HT1080 (cell line): ENCODE results near the gene ACER3. TPM values are rescaled to one million over a fixed set of nuclear protein-coding genes. Genes with fewer than 3 reads are reported as not detected.
"Not testable (repeated sequence)": the region's sequence is repeated elsewhere in the genome, so short reads cannot be mapped to it uniquely, and the experiment has no call there.

Experiments used
- DNase-seq: peaks from one replicate; pipeline ENCODE4 v3.0.0-alpha.2; 2015; ENCODE audit warnings: low read depth
- total RNA-seq: library from RNA; depleted of rRNA; stranded (reverse); fragments of >200 nt; shearing (Covaris generic); gene quantifications from 2 replicates; pipeline ENCODE4 v1.2.3, GENCODE V29; 2014

Gene ACER3
- total RNA-seq, 1 experiment from 2014 or later = 15.0 TPM

DNA sequence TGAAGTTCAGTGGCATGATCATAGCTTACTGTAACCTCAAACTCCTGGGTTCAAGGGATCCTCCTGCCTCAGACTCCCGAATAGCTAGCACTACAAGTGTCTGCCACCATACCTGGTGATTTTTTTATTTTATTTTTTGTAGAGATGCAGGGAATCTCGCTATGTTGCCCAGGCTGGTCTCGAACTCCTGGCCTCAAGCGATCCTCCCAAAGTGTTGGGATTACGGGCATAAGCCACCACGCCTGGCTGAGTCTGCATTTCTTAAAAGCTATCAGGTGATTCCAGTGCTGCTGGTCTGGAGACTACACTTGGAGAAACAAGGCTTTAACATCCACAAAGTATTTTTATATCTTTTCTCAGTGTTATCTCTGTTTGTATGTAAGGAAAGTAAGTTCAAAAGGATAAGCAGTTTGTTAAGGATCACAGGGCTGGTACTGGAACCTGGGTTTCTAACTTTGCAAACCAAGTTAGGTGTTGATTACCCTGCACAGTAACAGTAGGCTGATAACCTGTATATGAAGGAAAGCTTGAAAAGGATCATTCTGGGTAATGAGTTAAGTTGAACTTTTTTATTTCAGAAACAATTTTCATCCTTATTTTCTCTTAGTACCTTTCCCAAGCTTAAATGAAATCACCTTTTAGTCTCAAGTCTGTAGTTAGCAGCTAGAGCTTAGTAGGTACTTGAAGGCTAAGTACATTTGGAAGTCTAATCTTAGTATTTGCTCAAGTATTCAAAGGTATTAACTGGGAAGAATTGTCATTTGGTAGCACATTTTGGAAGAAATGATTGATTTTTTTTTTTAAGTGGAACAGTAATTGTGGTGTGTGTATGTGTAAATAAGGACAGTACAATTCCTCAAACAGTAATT lies 12.5 kb downstream of the ACER3 start:
- no peak for DNase-seq

DNA sequence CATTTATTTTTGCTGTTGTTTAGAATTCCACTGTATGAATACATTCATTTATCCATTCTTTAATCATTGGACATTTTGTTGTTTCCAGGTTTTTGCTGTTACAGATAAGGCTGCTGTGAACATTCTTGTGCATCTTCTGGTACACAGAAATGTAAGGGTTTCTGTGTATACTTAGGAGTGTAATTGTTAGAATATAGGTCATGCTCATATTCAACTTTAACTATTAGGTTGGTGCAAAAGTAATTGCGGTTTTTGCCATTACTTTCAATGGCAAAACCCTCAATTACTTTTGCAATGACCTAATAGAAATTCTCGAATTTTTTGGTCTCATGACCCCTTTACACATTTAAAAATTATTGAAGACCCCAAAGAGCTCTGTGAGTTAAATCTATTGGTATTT lies 17.3 kb downstream of the ACER3 start:
- DNase-seq = no peak

DNA sequence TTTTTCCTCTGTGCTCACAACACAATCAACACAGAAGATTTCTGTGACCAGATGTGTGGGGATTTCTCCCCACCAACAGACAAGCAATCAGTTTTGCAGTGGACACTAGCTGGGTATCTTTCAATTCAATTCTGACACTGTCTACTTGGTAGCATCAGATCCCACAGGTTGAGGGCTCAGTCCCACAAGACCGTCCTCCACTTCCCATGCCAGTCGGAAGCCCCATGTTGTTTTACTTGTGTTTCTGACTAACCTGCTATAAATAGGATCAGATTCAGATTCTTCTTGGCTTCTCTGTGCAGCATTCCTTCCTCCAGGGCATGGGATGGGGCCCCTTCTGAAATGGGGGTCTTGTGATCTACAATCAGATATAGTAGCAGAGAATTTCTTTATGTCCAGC lies 19.6 kb downstream of the ACER3 start:
- DNase-seq = no peak

DNA sequence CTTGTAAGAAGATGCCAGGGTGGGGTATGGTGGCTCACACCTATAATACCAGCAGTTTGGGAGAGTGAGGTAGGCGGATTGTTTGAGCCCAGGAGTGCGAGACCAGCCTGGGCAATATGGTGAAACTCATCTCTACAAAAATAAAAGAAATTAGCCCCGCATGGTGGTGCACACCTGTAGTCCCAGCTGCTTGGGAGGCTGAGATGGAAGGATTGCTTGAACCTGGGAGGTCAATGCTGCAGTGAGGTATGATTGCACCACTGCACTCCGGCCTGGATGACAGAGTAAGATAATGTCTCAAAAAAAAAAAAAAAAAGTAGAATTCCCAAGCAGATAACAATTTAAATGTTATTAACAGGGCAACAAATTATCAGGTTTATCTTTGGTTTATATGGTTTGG lies 20.2 kb downstream of the ACER3 start:
- DNase-seq = no peak

DNA sequence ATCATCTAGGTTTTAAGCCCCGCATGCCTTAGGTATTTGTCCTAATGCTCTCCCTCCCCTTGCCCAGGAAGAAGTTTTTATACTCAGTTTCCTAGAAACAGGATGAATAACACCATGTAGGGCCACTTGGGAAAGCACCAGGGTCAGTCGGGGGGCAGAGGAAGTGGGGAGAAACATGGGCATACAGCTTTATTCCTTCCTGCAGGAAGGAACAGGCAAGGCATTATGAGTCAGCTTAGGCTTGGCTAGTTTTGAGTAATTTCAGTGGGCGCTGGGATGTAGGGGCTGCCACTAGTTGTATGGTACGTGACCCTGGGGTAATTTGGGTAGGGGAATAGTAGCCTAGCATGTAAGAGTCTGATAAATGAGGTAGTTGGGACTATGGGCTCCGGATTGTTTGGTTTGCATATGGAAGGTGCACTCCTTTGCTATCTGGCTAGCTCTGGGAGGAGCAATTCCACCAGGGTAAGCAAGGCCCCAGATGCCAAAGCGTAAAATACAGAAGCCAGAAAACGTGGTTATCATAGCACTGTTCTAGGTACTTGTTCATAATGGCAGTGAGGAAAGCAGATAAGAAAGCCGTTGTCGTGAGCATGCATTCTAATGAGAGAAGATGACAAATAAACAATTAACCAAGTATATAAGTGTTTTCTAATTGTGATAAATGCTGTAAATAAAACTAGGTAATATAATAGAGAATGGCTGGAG lies 24.8 kb downstream of the ACER3 start:
- DNase-seq = peak; percentile 92

DNA sequence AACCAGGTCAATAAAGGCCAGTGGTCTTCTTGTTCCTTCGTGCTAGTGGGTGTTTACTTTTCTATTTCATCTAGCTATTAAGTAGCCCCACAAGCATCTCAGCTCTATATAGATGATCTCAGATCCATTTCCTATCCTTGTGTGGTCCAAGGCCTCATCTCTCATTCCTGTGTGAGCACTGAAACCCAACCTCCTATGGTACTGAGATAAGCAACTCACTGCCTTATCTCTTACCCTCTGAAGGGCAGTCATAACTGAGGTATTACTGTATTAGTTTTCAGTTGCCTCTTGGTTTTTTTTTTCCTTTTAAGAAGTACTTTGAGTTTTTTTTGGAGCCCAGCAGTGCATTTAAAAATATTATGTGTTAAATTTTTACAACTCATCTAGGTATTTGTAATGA lies 28.3 kb downstream of the ACER3 start:
- no peak for DNase-seq

DNA sequence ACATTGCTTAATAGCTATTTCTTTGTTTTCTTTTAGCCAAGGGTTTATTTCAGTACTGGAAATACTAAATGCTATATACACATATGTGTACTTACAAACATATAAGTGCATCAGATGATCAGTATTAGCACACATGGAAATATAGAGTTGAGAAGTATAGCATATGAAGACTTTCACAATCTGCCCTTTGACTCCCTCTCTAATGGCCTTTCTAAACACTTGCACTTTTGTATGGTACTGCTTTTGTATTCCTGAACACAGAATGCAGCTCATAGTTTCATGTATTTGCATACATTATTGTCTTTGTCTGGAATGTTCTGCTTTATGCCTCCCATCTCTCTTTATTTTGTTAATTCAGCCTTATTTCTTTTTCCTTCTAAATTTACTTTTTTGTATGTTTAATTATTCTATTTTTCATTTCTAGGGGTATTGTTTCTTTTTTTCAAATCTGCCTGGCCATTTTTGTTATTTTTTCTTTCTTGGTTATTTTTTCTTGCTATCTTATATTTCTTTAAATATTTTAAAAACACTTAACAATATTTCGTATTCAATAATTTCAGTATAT lies 28.8 kb downstream of the ACER3 start:
- no peak for DNase-seq

DNA sequence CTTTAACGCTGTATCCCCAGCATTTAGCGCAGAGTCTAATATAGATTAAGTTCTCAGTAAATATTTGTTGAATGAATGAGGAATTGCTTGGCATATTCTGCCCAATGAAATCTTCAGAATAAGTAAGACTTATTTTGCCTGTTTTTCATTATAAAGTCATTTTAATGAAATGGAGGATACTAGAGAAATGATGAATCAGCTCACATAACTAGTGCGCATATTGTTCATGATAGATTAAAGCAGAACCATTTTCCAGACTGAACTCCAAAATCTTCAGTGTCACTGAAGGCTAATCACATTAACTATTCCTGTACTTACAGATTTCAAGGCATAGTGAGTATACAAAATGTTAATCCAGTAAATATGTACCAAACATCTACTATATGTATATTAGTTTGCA lies 29.6 kb downstream of the ACER3 start:
- DNase-seq = no peak

DNA sequence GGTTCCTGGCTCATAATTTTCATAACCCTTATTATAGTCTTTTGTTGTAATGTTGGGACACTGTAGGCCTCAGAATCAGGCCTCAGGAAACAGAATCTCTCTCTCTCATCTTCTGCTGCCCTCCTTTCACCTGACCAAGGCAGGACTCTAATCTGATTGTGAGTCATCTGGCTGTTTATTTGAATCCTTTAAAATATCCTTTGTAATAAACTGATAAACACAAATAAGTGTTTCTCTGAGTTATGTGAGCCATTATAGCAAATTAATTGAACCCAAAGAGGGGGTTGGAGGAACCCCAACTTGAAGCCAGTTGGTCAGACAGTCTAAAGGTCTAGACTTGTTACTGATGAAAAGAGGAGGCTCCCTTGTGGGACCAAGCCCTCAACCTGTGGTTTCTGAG lies 30.6 kb downstream of the ACER3 start:
- DNase-seq = no peak

DNA sequence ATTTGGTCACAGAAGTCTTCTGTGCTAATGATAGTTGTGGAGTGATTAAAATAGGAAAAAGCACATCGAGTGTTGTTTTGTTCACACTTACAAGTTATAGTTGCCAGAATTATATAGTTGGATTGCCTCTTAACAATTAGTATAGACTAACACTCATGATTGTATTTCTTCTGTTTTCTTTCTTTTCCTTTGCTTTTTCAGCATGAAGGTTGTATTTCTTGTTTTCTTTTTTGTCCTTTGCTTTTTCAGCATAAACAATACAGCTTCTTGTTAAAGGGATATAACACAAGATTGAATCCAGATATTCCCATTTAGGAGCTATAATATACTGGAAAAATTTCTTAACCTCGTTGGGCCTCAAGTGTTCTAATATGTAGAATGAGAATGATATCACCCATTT lies 31.1 kb downstream of the ACER3 start:
- DNase-seq = no peak

DNA sequence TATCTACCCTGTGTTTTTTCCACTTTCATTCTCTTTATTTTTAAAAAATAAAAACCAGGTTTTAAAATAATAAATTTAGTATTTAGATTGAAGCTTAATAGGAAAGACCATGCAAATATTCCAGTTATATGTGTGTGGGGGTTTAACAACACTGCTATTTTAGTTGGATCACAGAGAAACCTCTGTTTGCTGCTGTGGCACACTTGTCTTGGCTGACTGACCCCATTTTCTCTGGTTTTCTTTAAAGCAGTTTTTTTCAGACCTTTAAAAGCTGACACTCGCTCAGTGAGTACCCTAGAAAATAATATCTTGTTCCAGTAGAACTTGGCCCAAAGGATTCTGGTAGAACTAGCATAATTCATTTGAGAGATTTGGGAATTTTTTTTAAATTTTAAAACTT lies 31.6 kb downstream of the ACER3 start:
- no peak for DNase-seq

DNA sequence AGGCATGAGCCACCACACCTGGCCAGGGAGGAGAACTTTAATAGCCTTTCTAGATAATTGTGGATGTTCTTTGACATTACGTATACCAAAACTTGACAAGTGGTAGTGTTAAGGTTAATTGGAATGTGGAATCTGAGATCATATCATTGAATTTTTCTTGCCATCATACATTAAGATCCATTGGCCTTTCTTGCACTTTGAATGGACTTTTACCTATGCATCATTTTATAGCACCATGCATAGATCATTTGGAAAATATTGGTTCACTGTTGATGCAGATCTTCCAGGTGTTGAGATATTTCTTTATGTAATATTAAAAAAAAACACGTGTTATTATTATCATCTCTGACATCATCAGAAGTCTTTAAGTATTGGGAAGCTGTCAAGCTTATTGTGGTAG lies 36.5 kb downstream of the ACER3 start:
- no peak for DNase-seq

DNA sequence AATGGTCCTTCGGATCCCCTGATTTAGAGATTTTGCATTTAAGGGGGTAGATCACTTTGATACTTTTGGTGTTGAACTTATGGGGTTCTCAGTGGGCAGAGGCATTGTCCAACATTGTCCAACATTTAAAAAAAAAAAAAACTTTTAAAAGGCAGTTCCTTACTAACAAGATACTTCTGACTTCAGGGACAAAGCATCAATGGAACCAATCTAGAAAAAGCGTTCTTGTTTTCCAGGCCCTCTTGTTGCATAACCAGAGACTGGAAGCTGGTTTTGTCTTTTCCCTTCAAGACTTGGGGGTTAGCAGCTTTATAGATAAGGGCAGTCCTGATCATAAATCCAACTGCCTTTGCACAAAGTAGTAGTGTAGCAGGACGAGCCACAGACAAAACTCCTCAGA lies 40.4 kb downstream of the ACER3 start:
- no peak for DNase-seq

DNA sequence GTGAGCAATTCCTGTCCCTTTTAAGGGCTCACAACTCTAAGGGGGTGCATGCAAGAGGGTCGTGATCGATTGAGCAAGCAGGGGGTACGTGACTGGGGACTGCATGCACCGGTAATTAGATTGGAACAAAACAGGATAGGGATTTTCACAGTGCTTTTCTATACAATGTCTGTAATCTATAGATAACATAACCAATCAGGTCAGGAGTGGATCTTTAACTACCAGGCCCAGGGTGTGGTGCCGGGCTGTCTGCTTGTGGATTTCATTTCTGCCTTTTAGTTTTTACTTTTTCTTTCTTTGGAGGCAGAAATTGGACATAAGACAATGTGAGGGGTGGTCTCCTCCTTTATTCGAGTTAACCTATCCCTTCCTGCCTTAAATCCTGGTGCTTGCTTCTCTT lies 40.9 kb downstream of the ACER3 start:
- DNase-seq = not testable (repeated sequence)

DNA sequence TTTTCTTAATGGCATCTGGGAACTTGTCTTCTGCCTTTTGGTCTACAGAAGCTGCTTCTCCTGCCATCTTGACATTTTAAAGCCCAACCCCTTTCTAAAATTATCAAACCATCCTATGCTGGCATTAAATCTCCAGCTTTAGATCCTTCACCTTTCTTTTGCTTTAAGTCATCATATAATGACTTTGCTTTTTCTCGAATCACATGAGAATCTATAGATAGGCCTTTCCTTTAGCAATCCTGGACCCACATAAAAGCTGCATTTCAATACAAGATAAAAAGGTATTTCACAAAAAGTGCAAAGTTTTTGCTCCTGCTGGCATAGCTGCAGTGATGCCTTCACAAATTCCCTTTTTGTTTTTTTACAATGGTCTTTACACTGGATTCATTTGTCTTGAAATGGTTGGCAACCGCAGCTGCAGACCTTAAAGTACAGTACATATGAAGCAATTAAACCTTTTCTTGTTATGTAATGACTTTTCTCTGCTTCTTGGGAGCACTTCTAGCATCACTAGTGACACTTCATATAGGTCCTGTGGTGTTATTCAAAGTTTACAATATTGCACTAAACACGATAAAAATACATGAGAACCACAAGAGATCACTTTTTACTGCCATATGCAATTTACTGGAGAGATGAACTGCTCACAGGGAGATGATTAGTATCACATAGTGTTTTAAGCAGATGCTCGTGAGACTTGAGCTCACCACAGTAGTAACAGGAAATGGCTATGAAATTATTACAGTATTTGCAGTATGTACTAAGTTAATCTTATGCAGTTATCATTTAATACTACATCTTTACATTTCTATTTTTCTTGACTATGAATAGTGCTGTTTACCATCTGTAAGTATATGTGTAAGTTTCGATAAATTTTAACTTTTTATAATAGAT lies 41.6 kb downstream of the ACER3 start:
- no peak for DNase-seq

DNA sequence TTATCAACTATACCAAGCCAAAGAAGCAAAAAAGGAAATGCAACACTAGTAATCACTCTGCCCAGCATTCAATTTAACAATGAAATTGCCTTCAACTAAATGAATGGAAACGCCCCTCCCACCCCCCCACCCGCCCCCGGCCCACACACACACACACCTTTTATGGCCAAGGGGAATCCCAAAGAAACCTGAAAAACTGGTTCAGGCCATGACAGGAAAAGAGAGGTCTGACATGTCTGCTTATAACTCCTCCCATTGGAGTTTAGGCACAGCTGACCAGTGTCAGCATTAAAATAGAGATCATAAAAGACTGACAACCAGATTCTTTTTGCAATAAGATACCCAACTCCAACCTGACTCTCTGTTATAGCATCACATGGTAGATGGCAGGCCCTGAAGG lies 42.6 kb downstream of the ACER3 start:
- DNase-seq = no peak

DNA sequence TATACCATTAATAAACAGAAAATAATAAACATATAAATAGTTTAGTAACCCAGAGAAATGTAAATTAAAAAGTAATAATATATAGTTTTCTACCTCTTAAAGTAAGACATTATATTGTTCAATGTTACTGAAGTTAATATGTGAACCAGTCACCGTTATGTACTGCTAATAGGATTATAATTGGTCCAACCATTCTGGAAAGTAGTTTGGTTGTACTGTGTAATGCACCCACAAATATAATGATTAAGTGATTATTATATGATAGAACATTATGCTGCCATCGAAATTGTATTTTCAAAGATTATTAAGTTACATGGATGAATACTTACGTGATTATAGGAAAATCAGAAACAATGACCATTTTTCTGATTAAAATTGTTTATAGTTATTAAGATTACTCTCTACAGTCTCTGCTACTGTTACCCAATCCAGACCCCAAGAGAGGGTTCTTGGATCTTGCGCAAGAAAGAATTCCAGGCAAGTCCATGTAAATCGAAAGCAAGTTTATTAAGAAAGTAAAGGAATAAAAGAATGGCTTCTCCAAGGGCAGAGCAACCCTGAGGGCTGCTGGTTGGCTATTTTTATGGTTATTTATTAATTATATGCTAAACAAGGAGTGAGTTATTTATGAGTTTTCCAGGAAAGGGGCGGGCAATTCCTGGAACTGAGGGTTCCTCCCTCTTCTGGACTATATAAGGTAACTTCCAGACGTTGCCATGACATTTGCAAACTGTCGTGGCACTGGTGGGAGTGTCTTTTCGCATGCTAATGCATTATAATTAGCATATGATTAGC lies 50.1 kb downstream of the ACER3 start:
- DNase-seq = no peak

DNA sequence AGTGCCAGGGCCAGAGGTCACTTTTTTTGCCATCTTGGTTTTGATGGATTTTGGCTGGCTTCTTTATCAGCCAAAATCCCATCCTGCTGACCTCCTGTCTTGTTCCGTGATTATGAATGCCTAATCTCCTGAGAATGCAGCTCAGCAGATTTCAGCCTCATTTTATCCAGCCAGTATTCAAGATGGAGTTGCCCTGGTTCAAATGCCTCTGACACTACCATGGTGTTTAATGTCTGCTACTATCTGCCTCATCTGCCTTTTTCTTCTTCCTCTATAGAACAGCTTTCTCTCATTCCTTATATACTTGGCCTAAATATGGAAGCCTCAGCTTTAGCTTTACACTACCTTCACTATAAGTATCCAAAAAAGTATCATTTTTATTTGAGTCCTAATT lies 50.7 kb downstream of the ACER3 start:
- no peak for DNase-seq

DNA sequence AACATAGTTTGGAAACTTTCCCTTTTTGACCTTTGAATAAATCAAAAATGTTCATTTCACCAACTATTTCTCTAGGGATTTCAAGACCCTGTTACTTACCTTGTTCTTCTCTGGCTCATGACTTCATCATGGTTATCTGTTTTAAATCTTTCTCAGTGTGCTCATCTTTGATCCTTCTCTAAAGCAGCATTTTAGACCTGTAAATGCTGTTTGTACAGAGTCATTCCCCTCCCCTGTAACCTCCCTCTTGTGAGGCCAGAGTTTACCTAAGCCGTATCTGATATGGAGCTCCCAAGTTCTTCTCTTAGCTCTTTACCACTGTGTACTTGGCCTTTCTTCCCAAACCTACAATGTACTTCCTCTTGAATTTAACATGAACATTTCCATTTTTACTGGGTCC lies 56.0 kb downstream of the ACER3 start:
- DNase-seq = no peak

DNA sequence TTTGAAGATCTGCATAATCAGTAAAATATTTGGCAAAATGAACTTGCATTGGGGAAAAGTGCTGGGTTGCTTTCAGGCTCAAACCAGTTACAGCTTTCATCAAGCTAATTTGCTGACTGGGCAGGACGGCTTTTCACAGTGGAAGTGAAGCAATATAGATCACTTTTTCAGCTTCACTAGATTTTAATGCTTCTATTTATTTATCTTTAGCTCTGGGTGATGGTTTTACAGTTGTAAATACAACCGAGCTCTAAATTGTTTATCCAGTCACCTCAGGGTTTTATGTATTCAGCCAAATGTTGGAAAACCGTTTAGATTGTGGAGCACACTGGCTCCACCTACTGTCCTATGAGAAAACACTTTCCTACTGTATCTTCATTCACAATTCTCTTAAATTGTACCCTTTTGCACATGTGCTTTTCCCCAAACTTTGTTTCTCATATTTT lies 58.2 kb downstream of the ACER3 start:
- peak; percentile 34 for DNase-seq

DNA sequence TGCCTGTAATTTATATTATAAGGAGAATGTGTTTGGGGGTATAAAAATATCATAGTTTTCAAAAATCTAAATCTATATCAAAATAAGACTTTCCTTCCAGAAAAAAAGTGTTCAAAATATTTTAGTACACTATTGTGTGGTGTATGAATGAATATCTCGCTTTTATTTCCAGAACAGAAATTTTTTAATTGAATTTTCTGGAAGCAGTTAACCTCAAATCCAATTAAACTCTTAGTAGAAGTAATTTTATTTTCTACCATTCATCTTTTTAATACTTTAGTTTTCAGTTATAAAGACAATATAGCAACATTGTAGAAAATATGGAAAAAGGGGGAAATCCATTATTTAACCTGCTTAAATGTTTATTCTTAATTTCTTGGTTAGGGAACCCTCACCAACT lies 58.7 kb downstream of the ACER3 start:
- DNase-seq = no peak
